ENCODE results near the gene PDE6G.

DNA sequence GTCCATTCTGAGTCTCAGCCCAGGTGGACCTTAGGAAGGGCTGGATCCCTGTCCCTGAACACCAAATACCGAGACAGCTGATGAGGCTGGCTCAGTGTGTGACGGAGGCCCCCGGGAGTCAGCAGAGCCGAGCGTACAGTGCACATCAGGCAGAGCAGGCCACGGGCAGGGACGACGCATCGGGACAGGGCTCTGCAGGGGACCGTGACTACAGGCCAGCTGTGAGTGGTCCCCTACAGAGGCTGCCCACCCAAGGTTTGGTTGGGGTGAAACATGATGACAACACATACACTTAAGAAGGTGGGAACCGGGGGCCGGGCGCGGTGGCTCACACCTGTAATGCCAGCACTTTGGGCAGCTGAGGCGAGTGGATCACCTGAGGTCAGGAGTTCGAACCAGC is 16.6 kb upstream of the PDE6G start:
- TF ChIP-seq CTCF (IDR thresholded peaks at IDR 0.05) (no peak), POLR2A (IDR thresholded peaks at IDR 0.05; ENCODE audit: low read depth) (no peak), POLR2AphosphoS5 (IDR thresholded peaks at IDR 0.05) (no peak), EP300 (IDR thresholded peaks at IDR 0.05) (no peak)
